GM23338 (cell line): Measurements from ENCODE around the gene BRME1.

ENCODE experiments used
- CTCF ChIP-seq, 2 experiments: fragments of 200-600 bp in 1 of 2; sonication (generic) in 1 of 2; conservative IDR thresholded peaks; 2 replicates each; pipeline versions ENCODE4 v1.5.1 to v1.6.1; 2016 to 2017; ENCODE audit warnings: antibody characterized with exemption in 2 of 2, low read depth in 2 of 2, mild to moderate bottlenecking in 2 of 2, moderate library complexity in 1 of 2
- REST ChIP-seq: IDR thresholded peaks from one replicate; pipeline ENCODE4 v1.6.1; 2018; ENCODE audit warnings: antibody characterized with exemption; ENCODE audit not compliant: unreplicated experiment

GRCh38 chr19:13870873-13871272 is 35.0 kb downstream of the BRME1 start:
- TF ChIP-seq CTCF (conservative IDR thresholded peaks at IDR 0.05; ENCODE audit: low read depth in 2 of 2) (no peak), REST (no peak)
